IgD-negative memory B cell (primary cell): Measurements from ENCODE around the gene RHBDF2. TPM values are rescaled to one million over a fixed set of nuclear protein-coding genes. Genes with fewer than 3 reads are reported as not detected.
"Not testable (repeated sequence)": the region's sequence is repeated elsewhere in the genome, so short reads cannot be mapped to it uniquely, and the experiment has no call there.

Experiments used
- H3K27ac Mint-ChIP-seq, 3 donors: one replicate each; pipeline ENCODE4 v1.8.0; 2020 to 2022; ENCODE audit warnings: mild to moderate bottlenecking in 3 of 3, mixed read lengths in 3 of 3, moderate library complexity in 1 of 3
- H3K27me3 Mint-ChIP-seq: one replicate; pipeline ENCODE4 v1.8.0; 2021; ENCODE audit warnings: mixed read lengths
- H3K36me3 Mint-ChIP-seq: one replicate; pipeline ENCODE4 v1.8.0; 2020; ENCODE audit warnings: mild to moderate bottlenecking, mixed read lengths
- H3K4me1 Mint-ChIP-seq, 3 donors: one replicate each; pipeline ENCODE4 v1.8.0; 2020 to 2022; ENCODE audit warnings: mixed read lengths in 3 of 3, mild to moderate bottlenecking in 1 of 3
- H3K4me3 Mint-ChIP-seq, 4 donors: one replicate each; pipeline ENCODE4 v1.8.0; 2020 to 2022; ENCODE audit warnings: mild to moderate bottlenecking in 4 of 4, mixed read lengths in 4 of 4, moderate library complexity in 3 of 4
- H3K9me3 Mint-ChIP-seq, 3 donors: one replicate each; pipeline ENCODE4 v1.8.0; 2020 to 2021; ENCODE audit warnings: mixed read lengths in 3 of 3, mild to moderate bottlenecking in 1 of 3
- polyA plus RNA-seq: library from polyadenylated mRNA; unstranded; fragments of 300-500 nt; fragmentation: Illumina TruSeq; gene quantifications from one replicate; pipeline ENCODE4 v1.2.3, GENCODE V29; 2021

The RHBDF2 gene
- polyA plus RNA-seq, 1 donor from 2014 or later = 160 TPM

DNA sequence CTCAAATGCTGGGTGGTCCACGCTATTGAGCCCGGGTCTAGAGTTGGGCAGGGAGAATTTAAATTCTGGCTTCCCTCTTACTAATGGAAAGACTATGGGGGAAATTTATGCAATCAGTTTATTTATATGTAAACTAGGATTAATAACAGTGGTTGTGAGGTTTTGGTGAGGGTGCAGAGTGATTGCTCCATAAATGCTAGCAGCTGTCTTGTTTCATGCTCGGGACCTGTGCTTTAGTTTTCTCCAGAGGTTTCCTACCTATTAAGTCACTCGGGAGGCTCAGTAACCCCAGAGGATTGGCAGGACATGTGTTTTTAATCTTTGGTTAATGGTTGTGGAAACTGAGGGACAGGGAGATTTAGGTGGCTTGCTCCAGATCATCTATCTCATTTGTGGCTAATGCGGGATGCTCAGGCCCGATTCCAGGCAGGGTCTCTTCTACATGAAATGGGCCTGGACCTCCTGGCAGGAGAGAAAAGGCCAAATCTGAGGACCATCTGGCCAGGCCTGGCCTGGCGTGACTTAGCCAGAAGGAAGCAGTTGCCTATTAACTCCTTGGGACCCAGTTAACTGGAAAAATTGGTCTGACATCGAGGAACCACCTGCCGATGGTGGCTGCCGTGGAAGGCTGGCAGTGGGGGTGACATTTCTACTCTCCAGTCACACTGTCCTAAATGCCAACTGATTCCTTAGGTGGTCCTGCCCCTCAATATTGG, 40.7 kb upstream of the RHBDF2 start:
- Mint-ChIP-seq H3K9me3 (no peaks in the 10 kb centered on the region), H3K27ac (no peak overlapping the region), H3K36me3 (peaks cover 3% of the 10 kb centered on the region), H3K4me1 (peaks cover 5 to 9% (median 7%) of the 10 kb centered on the region in 3 donors), H3K4me3 (no peak overlapping the region), H3K27me3 (peaks cover 8% of the 10 kb centered on the region)

DNA sequence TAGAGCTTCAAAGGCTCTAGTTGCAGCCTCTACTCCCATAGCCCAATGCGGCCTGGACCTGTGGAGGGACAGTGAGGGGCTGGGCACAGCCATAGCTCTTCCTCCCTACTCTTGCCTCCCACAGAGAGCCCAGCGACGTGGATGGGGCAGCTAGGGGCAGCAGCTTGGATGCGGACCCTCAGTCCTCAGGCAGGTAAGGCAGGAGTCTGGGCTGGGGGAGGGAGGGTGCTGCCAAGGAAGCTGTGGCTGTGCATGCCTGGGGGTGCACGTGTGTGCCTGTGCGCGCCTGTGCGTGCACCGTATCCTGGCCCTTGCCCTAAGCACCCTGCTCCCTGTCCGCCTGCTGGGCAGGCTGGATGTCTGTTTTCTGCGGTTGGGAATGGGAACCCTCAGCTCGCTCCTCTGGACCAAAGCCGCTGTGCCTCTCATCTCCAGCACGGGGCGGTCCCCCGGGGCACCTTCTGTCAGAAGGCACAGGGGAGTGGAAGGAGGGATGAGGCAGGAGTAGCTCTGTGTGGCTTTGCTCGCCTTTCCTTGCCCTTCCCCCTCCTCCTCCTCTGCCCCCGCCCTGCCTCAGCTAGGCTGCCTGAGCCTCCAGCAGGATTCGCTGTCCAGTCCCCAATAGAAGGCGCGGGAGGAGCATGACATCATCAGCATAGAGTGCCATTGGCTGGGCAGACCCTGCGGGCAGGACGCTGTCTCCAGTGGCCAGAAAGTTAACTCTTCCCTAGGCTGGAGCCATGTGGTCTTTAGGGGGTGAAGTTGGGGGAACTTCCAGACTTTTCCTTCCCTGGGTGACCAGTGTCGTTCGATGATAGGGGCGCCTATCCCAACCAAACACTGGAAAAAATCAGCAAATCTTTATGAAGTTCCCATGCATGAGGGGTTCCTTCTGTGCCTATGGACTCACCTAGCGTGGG, 39.4 kb upstream of the RHBDF2 start:
- Mint-ChIP-seq H3K4me1 (peaks cover 7 to 13% (median 10%) of the 10 kb centered on the region in 3 donors), H3K27me3 (peaks cover 13% of the 10 kb centered on the region), H3K9me3 (no peaks in the 10 kb centered on the region), H3K4me3 (peak overlapping the region in 3 of 4 donors; percentile 32 to 71 (median 43)), H3K27ac (peak overlapping the region in 1 of 3 donors; percentile 58), H3K36me3 (peaks cover 3% of the 10 kb centered on the region)

DNA sequence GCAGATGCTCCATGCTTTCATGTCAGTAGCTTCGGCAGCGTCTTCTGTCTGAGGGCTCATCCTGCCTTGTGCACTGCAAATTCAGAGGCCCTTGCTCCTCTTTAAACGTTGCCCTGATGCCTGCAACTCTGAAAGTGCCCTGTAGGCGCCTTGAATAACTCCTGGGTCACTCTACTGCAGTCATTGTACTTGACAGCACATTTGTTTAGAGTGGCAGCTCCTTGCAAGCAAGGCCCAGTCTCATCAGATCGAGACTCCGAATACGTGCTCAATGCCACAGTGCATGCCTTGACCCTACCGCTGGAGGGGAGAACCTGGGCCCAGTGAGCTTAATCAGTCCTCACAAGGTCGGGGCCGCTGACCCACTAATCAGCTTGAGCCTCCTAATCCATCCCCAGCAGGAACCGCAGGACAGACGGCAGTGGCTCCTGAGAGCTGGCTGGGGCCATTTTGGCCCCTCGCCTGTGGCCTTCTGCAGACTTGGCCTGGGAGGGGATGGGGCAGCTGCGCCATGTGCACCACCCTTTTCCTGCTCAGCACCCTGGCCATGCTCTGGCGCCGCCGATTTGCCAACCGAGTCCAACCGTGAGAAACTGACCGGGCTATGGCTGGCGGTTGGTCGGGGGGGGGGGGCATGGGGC, 38.5 kb upstream of the RHBDF2 start, which contains the start of gene PRCD:
TSS of gene PRCD (plus strand) at position 414 of the 641 bp plus-strand sequence. CDS start at position 512, 98 bp downstream.
- H3K4me3 Mint-ChIP-seq = peak within 1 kb of the TSS; percentile 58 to 88 (median 80)
- peaks cover 3% of the 10 kb centered on the region for H3K36me3 Mint-ChIP-seq
- H3K27ac Mint-ChIP-seq = peak within 1 kb of the TSS in 2 of 3 donors; percentile 39 to 58
- peaks cover 15% of the 10 kb centered on the region for H3K27me3 Mint-ChIP-seq
- peaks cover 7 to 13% (median 10%) of the 10 kb centered on the region in 3 donors for H3K4me1 Mint-ChIP-seq
- no peaks in the 10 kb centered on the region for H3K9me3 Mint-ChIP-seq

DNA sequence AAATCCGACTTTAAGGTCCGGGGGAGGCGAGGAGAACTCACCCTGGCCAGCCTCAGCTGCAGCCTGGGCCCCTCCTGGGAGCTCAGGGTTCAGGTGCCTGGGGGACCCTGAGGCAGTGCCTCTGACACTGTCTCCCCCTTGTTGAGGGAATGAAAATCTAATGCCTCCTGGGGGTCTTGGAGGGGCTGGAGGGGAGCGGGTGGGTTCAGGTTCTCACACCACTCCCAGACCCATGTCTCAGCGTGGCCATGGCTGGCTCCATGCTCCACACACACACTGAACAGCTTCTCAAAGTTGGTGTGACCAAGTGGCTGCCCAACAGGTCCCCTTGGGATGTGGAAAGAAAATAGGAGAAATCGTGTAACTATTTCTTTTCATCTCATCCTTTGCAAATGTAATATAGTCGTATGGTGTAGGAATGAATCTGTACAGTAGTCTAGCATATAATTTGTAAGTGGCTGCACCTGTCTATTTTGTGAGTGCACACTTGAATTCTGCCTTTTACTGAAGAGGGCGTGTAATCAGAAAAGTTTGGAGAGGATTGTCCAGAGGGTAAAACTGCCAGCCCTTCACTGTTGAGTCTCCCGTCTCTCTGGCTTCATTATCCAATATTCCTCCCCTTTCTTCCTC, 37.8 kb upstream of the RHBDF2 start:
- Mint-ChIP-seq H3K4me3 (peak overlapping the region; percentile 58 to 88 (median 80)), H3K27me3 (peaks cover 15% of the 10 kb centered on the region), H3K36me3 (peaks cover 3% of the 10 kb centered on the region), H3K9me3 (no peaks in the 10 kb centered on the region), H3K27ac (peak overlapping the region in 2 of 3 donors; percentile 24 to 39), H3K4me1 (peaks cover 7 to 13% (median 11%) of the 10 kb centered on the region in 3 donors)

DNA sequence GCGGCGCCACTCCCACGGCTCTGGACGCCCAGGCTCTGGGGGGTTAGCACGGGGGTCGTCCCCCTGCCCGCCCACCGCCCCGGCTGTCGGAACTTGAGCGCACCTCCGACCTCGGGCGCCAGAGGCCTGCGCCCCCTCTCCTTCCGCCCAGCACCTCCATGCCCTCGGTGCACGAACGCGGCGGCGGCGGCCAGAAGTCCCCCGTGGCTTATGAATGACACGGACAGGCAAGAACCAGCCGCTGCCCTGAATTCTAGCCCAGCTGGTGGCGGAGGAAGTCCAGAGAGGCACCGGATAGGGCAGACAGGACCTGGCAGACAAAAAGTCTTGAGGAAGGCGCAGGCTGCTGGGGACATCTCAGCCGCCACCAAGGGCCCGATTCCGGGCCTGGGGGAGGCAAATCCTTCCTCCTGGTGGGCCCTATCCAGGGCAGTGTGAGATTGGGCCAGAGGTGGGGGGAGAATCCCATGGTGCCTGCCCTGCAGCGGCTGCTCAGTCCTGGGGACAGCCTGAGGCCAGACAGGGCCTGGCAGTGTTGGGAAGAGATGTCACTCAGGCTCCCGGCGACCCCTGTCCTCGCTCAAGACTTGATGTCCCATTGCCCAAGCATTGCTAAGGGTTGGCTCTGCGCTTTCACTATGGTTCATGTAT, 37.2 kb upstream of the RHBDF2 start:
- peak overlapping the region in 1 of 3 donors; percentile 39 for H3K27ac Mint-ChIP-seq
- H3K4me1 Mint-ChIP-seq = peaks cover 7 to 13% (median 11%) of the 10 kb centered on the region in 3 donors

DNA sequence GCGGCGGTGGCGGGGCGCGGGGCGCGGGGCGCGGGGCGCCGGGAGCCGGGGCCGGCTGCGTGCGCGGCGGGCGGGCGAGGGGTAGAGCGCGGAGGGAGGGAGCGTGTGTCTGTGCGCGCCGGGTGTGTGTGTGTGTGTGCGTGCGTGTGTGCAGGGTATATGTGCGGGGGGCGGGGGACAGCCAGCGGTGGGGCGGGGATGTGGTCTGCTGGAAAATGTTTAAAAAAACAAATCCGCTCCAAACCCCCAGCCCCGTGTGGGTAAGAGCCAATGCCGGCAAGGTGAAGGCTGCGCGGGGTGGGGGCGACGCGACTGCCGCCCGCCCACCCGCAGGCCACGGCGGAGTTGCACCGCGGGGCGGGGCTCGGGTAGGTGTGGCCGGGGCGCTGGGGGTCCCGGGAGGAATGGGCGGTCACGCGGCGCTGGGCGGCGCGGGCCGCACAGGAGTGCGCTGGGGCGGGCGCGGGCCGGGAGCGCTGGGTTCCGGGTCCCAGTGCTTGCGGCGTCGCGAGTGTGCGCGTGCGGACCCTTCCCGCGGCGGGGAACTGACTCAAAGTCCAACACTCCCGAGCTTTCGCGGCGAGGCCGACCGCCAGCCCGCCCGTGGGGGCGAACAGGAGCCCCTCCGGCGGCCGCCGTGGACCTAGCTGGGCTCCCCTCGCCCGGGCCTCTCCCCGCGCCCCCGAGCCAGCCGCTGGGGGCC, 36.5 kb upstream of the RHBDF2 start, which contains the start of gene CYGB:
TSS of gene CYGB (minus strand) at position 132 of the 703 bp plus-strand sequence. CDS start 167 bp downstream, outside the sequence.
- Mint-ChIP-seq H3K4me1 (peaks cover 7 to 13% (median 11%) of the 10 kb centered on the region in 3 donors), H3K4me3 (peak within 1 kb of the TSS; percentile 42 to 88 (median 58)), H3K27me3 (peaks cover 15% of the 10 kb centered on the region), H3K9me3 (no peaks in the 10 kb centered on the region), H3K27ac (no peak within 1 kb of the TSS), H3K36me3 (peaks cover 3% of the 10 kb centered on the region)

More for the DNA sequence above, 37.2 kb upstream of the RHBDF2 start:
- H3K9me3 Mint-ChIP-seq = no peaks in the 10 kb centered on the region
- peak overlapping the region in 3 of 4 donors; percentile 63 to 88 (median 87) for H3K4me3 Mint-ChIP-seq
- peaks cover 3% of the 10 kb centered on the region for H3K36me3 Mint-ChIP-seq
- H3K27me3 Mint-ChIP-seq = peaks cover 15% of the 10 kb centered on the region

DNA sequence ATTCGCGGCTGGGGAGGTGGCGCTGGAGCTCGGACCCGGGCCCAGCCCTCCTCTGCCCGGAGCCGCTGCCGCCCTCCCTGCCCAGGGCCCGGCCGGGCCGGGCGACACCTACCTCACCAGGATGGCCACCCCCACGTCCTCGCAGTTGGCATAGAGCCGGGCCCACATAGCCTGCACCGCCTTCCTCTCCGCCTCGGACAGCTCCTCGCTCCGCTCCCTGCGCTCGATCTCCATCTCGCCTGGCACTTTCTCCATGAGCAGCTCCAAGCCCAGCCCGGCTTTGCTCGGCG, 36.0 kb upstream of the RHBDF2 start:
- Mint-ChIP-seq H3K36me3 (peaks cover 2% of the 10 kb centered on the region), H3K4me1 (peaks cover 5 to 13% (median 11%) of the 10 kb centered on the region in 3 donors), H3K9me3 (no peaks in the 10 kb centered on the region), H3K27me3 (peaks cover 15% of the 10 kb centered on the region), H3K27ac (no peak overlapping the region), H3K4me3 (peak overlapping the region in 3 of 4 donors; percentile 37 to 68 (median 44))

DNA sequence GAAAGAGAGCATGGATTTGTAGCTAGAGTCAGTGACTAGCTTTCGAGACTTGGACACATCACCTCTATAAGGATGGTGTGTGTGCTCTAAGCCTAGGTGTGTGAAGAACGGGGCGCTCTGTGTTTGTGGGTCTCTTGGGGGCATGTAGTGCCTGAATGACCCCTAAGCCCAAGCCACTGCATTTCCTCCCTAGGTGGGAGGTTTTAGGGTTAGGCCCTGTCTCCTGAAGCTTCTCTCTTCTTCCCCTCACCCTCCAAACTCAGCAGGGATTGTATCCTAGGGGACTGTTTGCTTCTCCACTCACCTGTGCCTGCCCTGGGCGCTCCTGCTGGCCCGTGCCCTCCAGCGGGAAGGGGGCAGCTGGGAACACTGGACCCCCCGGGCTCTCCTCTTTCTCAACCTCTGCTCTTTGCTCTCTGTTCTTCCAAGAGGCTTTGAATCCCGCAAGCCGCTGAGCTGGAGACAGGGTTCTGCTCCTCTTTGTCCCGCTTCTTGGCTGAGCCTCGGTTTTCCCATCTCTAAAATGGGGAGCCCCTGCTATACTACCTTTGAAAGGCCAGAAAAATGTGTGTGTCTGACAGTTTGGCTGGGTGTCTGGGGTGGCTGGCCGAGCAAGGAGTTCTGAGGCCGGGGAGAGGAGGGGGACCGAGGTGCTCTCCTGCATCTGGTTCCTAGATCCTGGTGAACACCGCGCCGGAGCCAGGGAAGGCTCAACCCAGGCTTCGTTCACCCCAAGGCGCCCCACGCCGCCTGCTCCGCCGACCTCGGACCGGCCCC, 35.5 kb upstream of the RHBDF2 start:
- peaks cover 15% of the 10 kb centered on the region for H3K27me3 Mint-ChIP-seq
- peak overlapping the region; percentile 12 to 83 (median 47) for H3K4me3 Mint-ChIP-seq
- no peaks in the 10 kb centered on the region for H3K9me3 Mint-ChIP-seq
- no peak overlapping the region for H3K27ac Mint-ChIP-seq
- peaks cover 5 to 19% (median 15%) of the 10 kb centered on the region in 3 donors for H3K4me1 Mint-ChIP-seq
- H3K36me3 Mint-ChIP-seq = peaks cover 2% of the 10 kb centered on the region

DNA sequence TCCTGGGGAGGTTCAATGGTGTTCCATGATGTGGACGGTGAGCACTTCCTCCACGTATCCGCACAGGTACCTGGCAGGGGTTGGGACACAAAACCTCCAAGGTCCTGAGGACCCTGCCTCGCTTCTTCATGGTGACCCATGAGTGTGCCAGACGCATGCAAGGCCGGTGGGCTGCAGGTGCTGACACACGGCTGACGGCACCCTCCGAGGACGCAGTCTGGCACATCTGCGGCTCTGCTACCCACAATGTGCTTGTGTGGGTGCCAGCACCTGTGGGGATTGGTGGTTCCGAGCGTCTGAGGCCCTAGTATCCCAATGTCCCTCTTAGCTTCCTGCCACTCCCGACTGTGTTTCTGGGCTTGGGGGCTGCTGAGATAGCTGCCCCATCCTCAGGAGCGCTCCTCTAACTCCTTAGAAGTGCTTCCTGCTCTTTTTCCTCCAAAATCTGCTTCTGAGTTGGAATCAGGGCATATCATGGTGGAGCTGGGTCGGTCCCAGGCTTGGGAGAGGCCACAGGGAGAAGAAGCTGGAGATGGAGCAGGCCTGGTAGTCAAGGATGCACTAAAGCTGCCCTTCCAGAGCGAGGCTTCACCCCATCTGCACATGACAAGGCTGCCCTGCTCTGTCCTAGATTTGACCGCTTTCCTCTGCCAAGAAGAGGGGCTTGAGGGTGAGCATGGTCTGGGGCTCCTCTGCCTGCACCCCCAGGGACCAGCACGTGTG, 34.7 kb upstream of the RHBDF2 start:
- H3K27ac Mint-ChIP-seq = no peak overlapping the region
- H3K36me3 Mint-ChIP-seq = peaks cover 2% of the 10 kb centered on the region
- peaks cover 5 to 21% (median 18%) of the 10 kb centered on the region in 3 donors for H3K4me1 Mint-ChIP-seq
- H3K4me3 Mint-ChIP-seq = peak overlapping the region in 2 of 4 donors; percentile 42 to 67
- H3K27me3 Mint-ChIP-seq = peaks cover 15% of the 10 kb centered on the region
- no peaks in the 10 kb centered on the region for H3K9me3 Mint-ChIP-seq

DNA sequence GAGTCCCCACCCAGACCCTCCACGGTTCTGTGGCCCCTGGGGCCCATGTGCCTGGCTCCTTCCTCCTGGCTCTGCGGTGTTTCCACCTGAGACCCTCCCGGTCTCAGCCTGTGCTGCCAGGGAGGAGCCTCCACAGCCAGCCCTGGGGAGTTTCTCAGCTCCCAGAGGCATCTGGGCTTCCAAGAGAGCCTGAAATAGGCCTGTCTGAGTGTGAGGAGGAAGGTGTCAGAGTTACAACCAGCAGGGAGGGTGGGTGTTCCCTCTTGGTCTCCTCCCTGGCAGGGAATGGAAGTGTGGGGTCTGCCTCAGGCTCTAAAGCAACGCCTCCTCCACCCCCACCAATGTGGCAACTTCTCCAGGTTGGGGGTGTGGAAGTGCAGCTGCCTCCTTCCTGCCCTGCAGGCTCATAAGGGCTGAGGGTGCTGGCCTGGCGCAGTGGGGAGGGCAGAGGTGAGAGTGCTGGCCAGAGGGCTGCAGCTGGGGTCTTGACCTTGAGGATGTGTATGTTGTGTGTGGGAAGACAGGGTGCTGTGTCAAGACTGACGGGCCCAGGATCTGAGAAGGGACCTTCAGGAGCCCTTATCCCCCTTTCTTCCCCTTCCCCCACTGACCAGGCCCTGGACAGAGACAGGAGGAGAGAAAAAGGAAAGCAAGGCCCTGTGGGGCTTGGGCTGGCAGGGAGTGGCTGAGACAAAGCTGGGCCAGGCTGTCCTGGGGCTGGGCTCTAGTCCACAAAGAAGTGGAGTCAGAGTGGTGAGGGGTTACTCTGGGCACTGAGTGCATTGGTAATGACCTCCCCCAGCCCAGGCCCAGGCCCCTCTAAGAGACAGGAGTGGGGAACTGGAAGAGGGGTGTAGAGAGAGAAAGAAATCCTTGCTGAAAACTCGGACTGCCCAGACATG, 33.9 kb upstream of the RHBDF2 start:
- Mint-ChIP-seq H3K27ac (peak overlapping the region in 1 of 3 donors; percentile 14), H3K27me3 (peaks cover 15% of the 10 kb centered on the region), H3K36me3 (peaks cover 2% of the 10 kb centered on the region), H3K4me1 (peaks cover 7 to 25% (median 22%) of the 10 kb centered on the region in 3 donors), H3K4me3 (peak overlapping the region in 2 of 4 donors; percentile 66 to 83), H3K9me3 (no peaks in the 10 kb centered on the region)

DNA sequence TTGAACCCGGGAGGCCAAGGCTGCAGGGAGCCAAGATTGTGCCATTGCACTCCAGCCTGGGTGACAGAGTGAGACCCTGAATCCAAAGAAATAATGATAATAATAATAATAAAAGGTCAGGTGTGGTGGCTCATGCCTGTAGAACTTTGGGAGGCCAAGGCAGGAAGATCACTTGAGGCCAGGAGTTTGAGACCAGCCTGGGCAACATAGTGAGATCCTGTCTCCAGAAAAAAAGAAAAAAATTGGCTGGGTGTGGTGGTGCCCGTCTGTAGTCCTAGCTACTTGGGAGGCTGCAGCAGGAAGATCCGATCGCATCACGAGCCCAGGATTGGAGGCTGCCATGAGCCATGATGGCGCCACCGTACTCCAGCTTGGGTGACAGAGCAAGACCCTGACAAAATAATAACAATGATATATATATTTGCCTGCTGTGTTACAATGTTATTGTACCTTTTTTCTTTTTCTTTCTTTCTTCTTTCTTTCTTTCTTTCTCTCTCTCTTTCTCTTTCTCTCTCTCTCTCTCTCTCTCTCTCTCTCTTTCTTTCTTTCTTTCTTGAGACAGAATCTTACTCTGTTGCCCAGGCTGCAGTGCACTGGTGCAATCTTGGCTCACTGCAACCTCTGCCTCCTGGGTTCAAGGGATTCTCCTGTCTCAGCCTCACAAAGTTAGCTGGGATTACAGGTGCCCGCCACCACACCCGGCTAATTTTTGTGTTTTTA, 32.6 kb upstream of the RHBDF2 start:
- Mint-ChIP-seq H3K4me1 (peaks cover 8 to 19% (median 18%) of the 10 kb centered on the region in 3 donors), H3K27ac (peak overlapping the region in 1 of 3 donors; percentile 14), H3K4me3 (peak overlapping the region in 1 of 4 donors; percentile 57)
- not testable (repeated sequence) for H3K36me3 Mint-ChIP-seq, H3K27me3 Mint-ChIP-seq, H3K9me3 Mint-ChIP-seq
